ENCODE measurements around the gene CLK2. TPM values are rescaled to one million over a fixed set of nuclear protein-coding genes. Genes with fewer than 3 reads are reported as not detected.

Gene CLK2
- total RNA-seq, 1 experiment from 2014 or later: 35.2 TPM

Other genes with a start within 250 kb of the CLK2 start
- gene DCST2, start 239.7 kb downstream of the CLK2 start, total RNA-seq (2014; rRNA removed; shearing (Covaris generic)): 0.70 and 3.3 TPM in 2 replicates
- 0.05 TPM in 1 of 2 replicates, not detected in the other for gene DCST1, start 239.7 kb downstream of the CLK2 start, total RNA-seq (2014; rRNA removed; shearing (Covaris generic))
- gene ADAM15, start 222.2 kb downstream of the CLK2 start, total RNA-seq (2014; rRNA removed; shearing (Covaris generic)): 177 and 185 TPM in 2 replicates
- 34.6 and 45.0 TPM in 2 replicates for gene EFNA4, start 209.8 kb downstream of the CLK2 start, total RNA-seq (2014; rRNA removed; shearing (Covaris generic))
- gene EFNA3, start 194.7 kb downstream of the CLK2 start, total RNA-seq (2014; rRNA removed; shearing (Covaris generic)): 2.4 and 3.9 TPM in 2 replicates
- gene EFNA1, start 145.6 kb downstream of the CLK2 start, total RNA-seq (2014; rRNA removed; shearing (Covaris generic)): 49.8 and 62.7 TPM in 2 replicates
- gene SLC50A1, start 137.7 kb downstream of the CLK2 start, total RNA-seq (2014; rRNA removed; shearing (Covaris generic)): 38.8 and 47.5 TPM in 2 replicates
- 86.2 and 100 TPM in 2 replicates for gene DPM3, start 133.0 kb downstream of the CLK2 start, total RNA-seq (2014; rRNA removed; shearing (Covaris generic))
- 107 and 128 TPM in 2 replicates for gene KRTCAP2, start 100.2 kb downstream of the CLK2 start, total RNA-seq (2014; rRNA removed; shearing (Covaris generic))
- not detected in 2 replicates for gene TRIM46, start 99.7 kb downstream of the CLK2 start, total RNA-seq (2014; rRNA removed; shearing (Covaris generic))
- gene THBS3, start 65.6 kb downstream of the CLK2 start, total RNA-seq (2014; rRNA removed; shearing (Covaris generic)): 4.2 and 7.6 TPM in 2 replicates
- gene MTX1, start 64.8 kb downstream of the CLK2 start, total RNA-seq (2014; rRNA removed; shearing (Covaris generic)): 72.2 and 86.8 TPM in 2 replicates
- gene ENTREP3, start 18.0 kb downstream of the CLK2 start, total RNA-seq (2014; rRNA removed; shearing (Covaris generic)): 8.6 and 12.6 TPM in 2 replicates
- gene SCAMP3, start 11.1 kb downstream of the CLK2 start, total RNA-seq (2014; rRNA removed; shearing (Covaris generic)): 112 and 114 TPM in 2 replicates
- gene HCN3, start 4.0 kb upstream of the CLK2 start, total RNA-seq (2014; rRNA removed; shearing (Covaris generic)): 4.3 and 6.4 TPM in 2 replicates
- gene PKLR, start 27.9 kb upstream of the CLK2 start, total RNA-seq (2014; rRNA removed; shearing (Covaris generic)): 0.28 TPM in 1 of 2 replicates, not detected in the other
- 270 and 302 TPM in 2 replicates for gene FDPS, start 35.4 kb upstream of the CLK2 start, total RNA-seq (2014; rRNA removed; shearing (Covaris generic))
- gene RUSC1, start 47.4 kb upstream of the CLK2 start, total RNA-seq (2014; rRNA removed; shearing (Covaris generic)): 80.6 and 86.9 TPM in 2 replicates

Data from HT-29 (cell line).